Right lobe of liver (tissue), 4 donors: ENCODE measurements around the gene PRKAR1B.

Source experiments
- POLR2A ChIP-seq: fragments of 450-650 bp; IDR thresholded peaks from one replicate; pipeline ENCODE4 v1.6.1; 2017; ENCODE audit warnings: antibody characterized with exemption, mild to moderate bottlenecking
- TF ChIP-seq, protein P1 (sequence below), 4 donors: fragments of 200-600 bp in 3 of 4; fragments of 450-650 bp in 1 of 4; IDR thresholded peaks; one replicate each; pipeline versions ENCODE4 v1.5.1 to v1.8.0; 2016 to 2022; ENCODE audit warnings: antibody characterized with exemption in 4 of 4, mild to moderate bottlenecking in 2 of 4
- donor health status: DM: no; HTN: no; CAD: no.
- donor health status: DM: no; HTN: no; CAD: no.
- donor health status: DM: no; HTN: yes; CAD: no.

DNA sequence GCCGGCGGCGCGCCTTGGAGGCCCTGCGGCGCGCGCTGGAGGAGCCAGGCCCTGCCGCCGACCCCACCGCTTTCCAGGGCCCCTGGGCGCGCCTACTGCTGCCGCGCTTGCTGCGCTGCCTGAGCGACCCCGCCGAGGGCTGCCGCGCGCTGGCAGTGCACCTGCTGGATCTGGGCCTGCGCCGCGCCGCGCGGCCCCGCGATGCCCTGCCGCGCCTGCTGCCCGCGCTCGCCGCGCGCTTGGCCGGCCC lies 302 bp downstream of the PRKAR1B start:
- TF ChIP-seq, protein P1, sequence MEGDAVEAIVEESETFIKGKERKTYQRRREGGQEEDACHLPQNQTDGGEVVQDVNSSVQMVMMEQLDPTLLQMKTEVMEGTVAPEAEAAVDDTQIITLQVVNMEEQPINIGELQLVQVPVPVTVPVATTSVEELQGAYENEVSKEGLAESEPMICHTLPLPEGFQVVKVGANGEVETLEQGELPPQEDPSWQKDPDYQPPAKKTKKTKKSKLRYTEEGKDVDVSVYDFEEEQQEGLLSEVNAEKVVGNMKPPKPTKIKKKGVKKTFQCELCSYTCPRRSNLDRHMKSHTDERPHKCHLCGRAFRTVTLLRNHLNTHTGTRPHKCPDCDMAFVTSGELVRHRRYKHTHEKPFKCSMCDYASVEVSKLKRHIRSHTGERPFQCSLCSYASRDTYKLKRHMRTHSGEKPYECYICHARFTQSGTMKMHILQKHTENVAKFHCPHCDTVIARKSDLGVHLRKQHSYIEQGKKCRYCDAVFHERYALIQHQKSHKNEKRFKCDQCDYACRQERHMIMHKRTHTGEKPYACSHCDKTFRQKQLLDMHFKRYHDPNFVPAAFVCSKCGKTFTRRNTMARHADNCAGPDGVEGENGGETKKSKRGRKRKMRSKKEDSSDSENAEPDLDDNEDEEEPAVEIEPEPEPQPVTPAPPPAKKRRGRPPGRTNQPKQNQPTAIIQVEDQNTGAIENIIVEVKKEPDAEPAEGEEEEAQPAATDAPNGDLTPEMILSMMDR (IDR thresholded peaks at IDR 0.05) = no peak
- no peak for TF ChIP-seq POLR2A
